Sigmoid colon (tissue), 4 donors: ENCODE measurements around the gene UBR3.

ENCODE experiments used
- POLR2A ChIP-seq, 2 donors: fragments of 450-650 bp; IDR thresholded peaks; one replicate each; pipeline ENCODE4 v1.6.1; 2016; ENCODE audit warnings: antibody characterized with exemption in 2 of 2, mild to moderate bottlenecking in 2 of 2, moderate library complexity in 2 of 2
- POLR2AphosphoS5 ChIP-seq, 4 donors: sonication (generic); formaldehyde crosslinking; IDR thresholded peaks; one replicate each; pipeline ENCODE4 v1.6.1; 2017; ENCODE audit warnings: antibody characterized with exemption in 4 of 4
- TF ChIP-seq, protein P1 (sequence below), 4 experiments: fragments of 450-650 bp in 3 of 4; fragments of 200-600 bp in 1 of 4; IDR thresholded peaks; one replicate each; pipeline ENCODE4 v1.5.1; 2016 to 2019; ENCODE audit warnings: antibody characterized with exemption in 4 of 4, mild to moderate bottlenecking in 3 of 4, moderate library complexity in 2 of 4

DNA sequence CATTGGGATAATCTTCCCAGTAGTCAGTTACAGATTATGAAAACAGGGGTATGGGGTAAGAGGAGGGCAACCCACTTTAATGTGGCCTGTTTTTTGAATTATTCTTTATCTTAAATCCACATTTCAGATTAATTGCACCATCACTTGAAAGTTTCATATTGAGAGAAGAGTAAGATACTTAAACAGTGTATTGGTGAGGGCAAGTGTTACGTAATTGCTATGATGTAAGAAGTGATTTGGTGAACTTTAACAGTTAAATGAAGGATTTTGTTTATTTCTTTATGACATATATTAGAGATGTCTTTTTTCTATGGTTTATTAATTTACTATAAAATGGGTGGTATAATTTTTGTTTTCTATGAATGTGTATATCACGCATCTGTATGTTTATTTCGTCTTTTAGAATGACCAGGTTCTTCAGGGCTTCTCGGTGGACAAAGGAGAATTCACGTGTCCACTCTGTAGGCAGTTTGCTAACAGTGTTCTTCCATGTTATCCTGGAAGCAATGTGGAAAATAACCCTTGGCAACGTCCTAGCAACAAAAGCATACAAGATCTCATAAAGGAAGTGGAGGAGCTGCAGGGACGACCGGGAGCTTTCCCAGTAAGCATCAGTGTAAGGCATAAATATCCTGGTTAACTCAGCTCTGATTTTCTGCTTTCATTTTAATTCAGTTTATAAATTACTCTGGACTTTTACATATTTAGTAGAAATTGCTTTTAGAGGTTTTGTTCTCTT, 179.5 kb downstream of the UBR3 start:
- TF ChIP-seq, protein P1, sequence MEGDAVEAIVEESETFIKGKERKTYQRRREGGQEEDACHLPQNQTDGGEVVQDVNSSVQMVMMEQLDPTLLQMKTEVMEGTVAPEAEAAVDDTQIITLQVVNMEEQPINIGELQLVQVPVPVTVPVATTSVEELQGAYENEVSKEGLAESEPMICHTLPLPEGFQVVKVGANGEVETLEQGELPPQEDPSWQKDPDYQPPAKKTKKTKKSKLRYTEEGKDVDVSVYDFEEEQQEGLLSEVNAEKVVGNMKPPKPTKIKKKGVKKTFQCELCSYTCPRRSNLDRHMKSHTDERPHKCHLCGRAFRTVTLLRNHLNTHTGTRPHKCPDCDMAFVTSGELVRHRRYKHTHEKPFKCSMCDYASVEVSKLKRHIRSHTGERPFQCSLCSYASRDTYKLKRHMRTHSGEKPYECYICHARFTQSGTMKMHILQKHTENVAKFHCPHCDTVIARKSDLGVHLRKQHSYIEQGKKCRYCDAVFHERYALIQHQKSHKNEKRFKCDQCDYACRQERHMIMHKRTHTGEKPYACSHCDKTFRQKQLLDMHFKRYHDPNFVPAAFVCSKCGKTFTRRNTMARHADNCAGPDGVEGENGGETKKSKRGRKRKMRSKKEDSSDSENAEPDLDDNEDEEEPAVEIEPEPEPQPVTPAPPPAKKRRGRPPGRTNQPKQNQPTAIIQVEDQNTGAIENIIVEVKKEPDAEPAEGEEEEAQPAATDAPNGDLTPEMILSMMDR (IDR thresholded peaks at IDR 0.05) = no peak
- TF ChIP-seq POLR2AphosphoS5 (IDR thresholded peaks at IDR 0.05) = no peak
- TF ChIP-seq POLR2A (IDR thresholded peaks at IDR 0.05) = no peak
